ENCODE data around the gene LMF1.

DNA sequence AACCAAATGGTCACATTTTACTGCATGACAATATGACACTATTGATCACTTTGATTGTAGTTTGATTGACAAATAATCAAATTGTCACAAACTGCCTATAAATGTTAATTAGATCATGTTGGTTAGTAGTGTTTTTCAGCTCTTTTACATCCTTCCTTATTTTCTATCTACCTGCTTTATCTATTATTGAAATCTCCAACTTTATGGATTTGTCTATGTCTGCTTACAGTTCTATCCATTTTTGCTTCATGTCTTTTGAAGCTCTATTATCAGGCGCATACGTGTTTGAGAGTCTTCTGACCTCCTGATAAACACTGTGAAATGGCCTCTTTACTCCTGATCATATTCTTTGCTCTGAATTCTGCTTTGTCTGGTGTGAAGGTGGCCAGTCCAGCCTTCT, 87.0 kb downstream of the LMF1 start:
- TF ChIP-seq YY1 (IDR thresholded peaks at IDR 0.05; ENCODE audit: insufficient read depth, insufficient read length): no peak
- TF ChIP-seq ZNF274 (IDR thresholded peaks at IDR 0.05; ENCODE audit: low read depth, low read length): no peak
- TF ChIP-seq SUZ12 (IDR thresholded peaks at IDR 0.05; ENCODE audit: extremely low read depth, insufficient read depth, insufficient read length): no peak
